ENCODE results near the gene TFE3. TPM values are rescaled to one million over a fixed set of nuclear protein-coding genes. Genes with fewer than 3 reads are reported as not detected.

Gene TFE3
- total and polyA plus RNA-seq, 10 of the 15 experiments (the other 5 are each of a cell fraction or from before 2014, with no cell fraction given) = 3.5 to 20.4 (median 11.6) TPM

DNA sequence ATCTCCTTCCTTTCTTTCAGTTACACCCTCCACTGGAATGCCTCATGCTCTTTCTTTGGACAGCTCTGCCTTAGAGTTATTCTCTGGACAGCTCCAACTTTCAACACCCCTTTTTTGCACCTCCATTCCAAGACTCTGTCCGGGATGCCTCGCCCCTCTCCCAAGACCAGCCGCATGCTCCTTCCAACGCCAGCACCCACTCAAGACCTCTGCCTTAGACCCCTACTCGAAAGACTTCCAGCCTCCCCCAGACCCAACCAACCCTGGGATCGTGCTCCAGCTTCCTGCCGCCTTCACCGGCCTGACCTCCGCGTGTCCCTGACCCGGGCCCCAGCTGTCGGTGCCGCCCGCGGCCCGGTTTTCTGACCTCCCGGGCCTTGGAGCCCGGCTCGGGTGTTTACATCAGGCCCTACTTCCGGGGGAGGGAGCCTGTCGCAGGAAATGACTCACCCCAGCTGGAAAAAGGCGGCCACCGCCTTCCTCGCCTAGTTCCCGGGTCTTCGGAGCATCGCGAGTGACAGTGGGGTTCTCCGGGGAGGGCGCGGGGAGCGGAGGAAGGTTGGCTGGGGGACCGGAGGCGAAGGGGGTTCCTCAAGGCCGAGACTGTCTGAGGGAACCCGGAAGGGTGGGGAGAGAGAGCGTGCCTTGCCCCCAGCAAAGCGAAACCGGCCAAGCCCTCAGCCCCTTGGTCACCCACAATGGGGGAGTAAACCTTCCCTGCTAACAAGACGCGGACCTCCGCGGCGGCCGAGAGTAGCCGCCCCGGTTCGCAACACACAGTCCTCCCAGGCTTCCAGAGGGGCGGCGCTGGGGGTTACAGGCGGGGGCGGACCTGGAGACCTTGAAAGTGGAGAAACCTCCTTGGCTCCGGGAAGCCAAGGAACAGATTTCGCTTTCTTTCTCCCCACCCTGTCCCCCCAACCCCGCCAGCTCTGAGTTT, 36.6 kb upstream of the TFE3 start, which contains the start of gene WDR45 (continued):
- TF ChIP-seq ZNF274 (IDR thresholded peaks at IDR 0.05; ENCODE audit: insufficient read depth, insufficient read length) (no peak), ATF7 (IDR thresholded peaks at IDR 0.05; ENCODE audit: low read depth) (0 out of 2 replicates have a peak, but pooled peaks have one; percentile 34), RB1 (IDR thresholded peaks at IDR 0.05; ENCODE audit: borderline replicate concordance) (0 out of 2 replicates have a peak, but pooled peaks have one; percentile 28), TAF1 (IDR thresholded peaks at IDR 0.05; ENCODE audit: borderline replicate concordance, low read depth, low read length) (peak; percentile 53; the same call in 1 of the 2 replicates), HDAC2 (IDR thresholded peaks at IDR 0.05) (no peak), STAT1 (conservative IDR thresholded peaks at IDR 0.05) (no peak), EED (IDR thresholded peaks at IDR 0.05; ENCODE audit: low read depth) (peak; percentile 9; the same call in 1 of the 2 replicates), GATAD2B (conservative IDR thresholded peaks at IDR 0.05; ENCODE audit: low read depth) (0 out of 2 replicates have a peak, but pooled peaks have one; percentile 28), ETV6 (conservative IDR thresholded peaks at IDR 0.05 in 1 of 2, IDR thresholded peaks at IDR 0.05 in 1 of 2; ENCODE audit: borderline replicate concordance in 1 of 2, low read depth in 1 of 2) (0 out of 4 replicates have a peak, but pooled peaks of 1 of the 2 experiments have one; percentile 47), E2F8 (IDR thresholded peaks at IDR 0.05; ENCODE audit: low read depth, partially characterized antibody) (peak; percentile 41), TCF12 (IDR thresholded peaks at IDR 0.05; ENCODE audit: low read depth, low read length) (no peak), ZNF24 (IDR thresholded peaks at IDR 0.05) (no peak), RUNX3 (IDR thresholded peaks at IDR 0.05; ENCODE audit: low read length) (peak; percentile 22), POLR2A (IDR thresholded peaks at IDR 0.05; ENCODE audit: low read depth, low read length) (peak; percentile 83), NR2F1 (conservative IDR thresholded peaks at IDR 0.05) (peak; percentile 47; the same call in 1 of the 2 replicates), MTA3 (IDR thresholded peaks at IDR 0.05; ENCODE audit: borderline replicate concordance, low read length) (no peak), CREM (IDR thresholded peaks at IDR 0.05; ENCODE audit: low read depth) (peak; percentile 44; the same call in 1 of the 2 replicates), IKZF1 (conservative IDR thresholded peaks at IDR 0.05) (peak; percentile 40)
- TF ChIP-seq, protein P1, sequence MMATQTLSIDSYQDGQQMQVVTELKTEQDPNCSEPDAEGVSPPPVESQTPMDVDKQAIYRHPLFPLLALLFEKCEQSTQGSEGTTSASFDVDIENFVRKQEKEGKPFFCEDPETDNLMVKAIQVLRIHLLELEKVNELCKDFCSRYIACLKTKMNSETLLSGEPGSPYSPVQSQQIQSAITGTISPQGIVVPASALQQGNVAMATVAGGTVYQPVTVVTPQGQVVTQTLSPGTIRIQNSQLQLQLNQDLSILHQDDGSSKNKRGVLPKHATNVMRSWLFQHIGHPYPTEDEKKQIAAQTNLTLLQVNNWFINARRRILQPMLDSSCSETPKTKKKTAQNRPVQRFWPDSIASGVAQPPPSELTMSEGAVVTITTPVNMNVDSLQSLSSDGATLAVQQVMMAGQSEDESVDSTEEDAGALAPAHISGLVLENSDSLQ (IDR thresholded peaks at IDR 0.05) = peak; percentile 29; the same call in 1 of the 2 replicates
- TF ChIP-seq, protein P2, sequence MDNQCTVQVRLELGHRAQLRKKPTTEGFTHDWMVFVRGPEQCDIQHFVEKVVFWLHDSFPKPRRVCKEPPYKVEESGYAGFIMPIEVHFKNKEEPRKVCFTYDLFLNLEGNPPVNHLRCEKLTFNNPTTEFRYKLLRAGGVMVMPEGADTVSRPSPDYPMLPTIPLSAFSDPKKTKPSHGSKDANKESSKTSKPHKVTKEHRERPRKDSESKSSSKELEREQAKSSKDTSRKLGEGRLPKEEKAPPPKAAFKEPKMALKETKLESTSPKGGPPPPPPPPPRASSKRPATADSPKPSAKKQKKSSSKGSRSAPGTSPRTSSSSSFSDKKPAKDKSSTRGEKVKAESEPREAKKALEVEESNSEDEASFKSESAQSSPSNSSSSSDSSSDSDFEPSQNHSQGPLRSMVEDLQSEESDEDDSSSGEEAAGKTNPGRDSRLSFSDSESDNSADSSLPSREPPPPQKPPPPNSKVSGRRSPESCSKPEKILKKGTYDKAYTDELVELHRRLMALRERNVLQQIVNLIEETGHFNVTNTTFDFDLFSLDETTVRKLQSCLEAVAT (IDR thresholded peaks at IDR 0.05) = no peak; the same call in 1 of the 2 replicates
- TF ChIP-seq, protein P3, sequence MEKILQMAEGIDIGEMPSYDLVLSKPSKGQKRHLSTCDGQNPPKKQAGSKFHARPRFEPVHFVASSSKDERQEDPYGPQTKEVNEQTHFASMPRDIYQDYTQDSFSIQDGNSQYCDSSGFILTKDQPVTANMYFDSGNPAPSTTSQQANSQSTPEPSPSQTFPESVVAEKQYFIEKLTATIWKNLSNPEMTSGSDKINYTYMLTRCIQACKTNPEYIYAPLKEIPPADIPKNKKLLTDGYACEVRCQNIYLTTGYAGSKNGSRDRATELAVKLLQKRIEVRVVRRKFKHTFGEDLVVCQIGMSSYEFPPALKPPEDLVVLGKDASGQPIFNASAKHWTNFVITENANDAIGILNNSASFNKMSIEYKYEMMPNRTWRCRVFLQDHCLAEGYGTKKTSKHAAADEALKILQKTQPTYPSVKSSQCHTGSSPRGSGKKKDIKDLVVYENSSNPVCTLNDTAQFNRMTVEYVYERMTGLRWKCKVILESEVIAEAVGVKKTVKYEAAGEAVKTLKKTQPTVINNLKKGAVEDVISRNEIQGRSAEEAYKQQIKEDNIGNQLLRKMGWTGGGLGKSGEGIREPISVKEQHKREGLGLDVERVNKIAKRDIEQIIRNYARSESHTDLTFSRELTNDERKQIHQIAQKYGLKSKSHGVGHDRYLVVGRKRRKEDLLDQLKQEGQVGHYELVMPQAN (conservative IDR thresholded peaks at IDR 0.05) = peak; percentile 62
- TF ChIP-seq, protein P4, sequence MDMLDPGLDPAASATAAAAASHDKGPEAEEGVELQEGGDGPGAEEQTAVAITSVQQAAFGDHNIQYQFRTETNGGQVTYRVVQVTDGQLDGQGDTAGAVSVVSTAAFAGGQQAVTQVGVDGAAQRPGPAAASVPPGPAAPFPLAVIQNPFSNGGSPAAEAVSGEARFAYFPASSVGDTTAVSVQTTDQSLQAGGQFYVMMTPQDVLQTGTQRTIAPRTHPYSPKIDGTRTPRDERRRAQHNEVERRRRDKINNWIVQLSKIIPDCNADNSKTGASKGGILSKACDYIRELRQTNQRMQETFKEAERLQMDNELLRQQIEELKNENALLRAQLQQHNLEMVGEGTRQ (IDR thresholded peaks at IDR 0.05; ENCODE audit: borderline replicate concordance, low read depth, low read length) = no peak

Data from GM12878 (cell line).